ENCODE data around the gene COL4A6. TPM values are rescaled to one million over a fixed set of nuclear protein-coding genes. Genes with fewer than 3 reads are reported as not detected.

The COL4A6 gene
- total RNA-seq, 1 donor from 2014 or later: 1.2 TPM

GRCh38 chrX:108171671-108172070 is 266.6 kb downstream of the COL4A6 start:
- DNase-seq (ENCODE audit: low spot score): no peak
- intact Hi-C loops (cut with DNase I): no loop called here
- no peak for ATAC-seq

- intact Hi-C loops (cut with DNase I): no loop called here
- ATAC-seq: no peak
- DNase-seq (ENCODE audit: low spot score): no peak
Observed at GRCh38 chrX:108169768-108170167, 268.5 kb downstream of the COL4A6 start.

- DNase-seq (ENCODE audit: low spot score) (no peak), ATAC-seq (no peak)
- intact Hi-C loops (cut with DNase I): no loop called here
Observed at GRCh38 chrX:108168961-108169740, 269.1 kb downstream of the COL4A6 start.

GRCh38 chrX:108167211-108167872 is 270.9 kb downstream of the COL4A6 start:
- intact Hi-C loops (cut with DNase I): no loop called here
- DNase-seq (ENCODE audit: low spot score) (no peak), ATAC-seq (no peak)

GRCh38 chrX:108165383-108166111 is 272.7 kb downstream of the COL4A6 start:
- DNase-seq (ENCODE audit: low spot score): no peak
- intact Hi-C loops (cut with DNase I): no loop called here
- no peak for ATAC-seq

- no peak for ATAC-seq
- intact Hi-C loops (cut with DNase I): no loop called here
- no peak for DNase-seq (ENCODE audit: low spot score)
Observed at GRCh38 chrX:108163333-108164082, 274.7 kb downstream of the COL4A6 start.

- no peak for ATAC-seq
- intact Hi-C loops (cut with DNase I): no loop called here
- DNase-seq (ENCODE audit: low spot score): no peak
Observed at GRCh38 chrX:108162265-108162664, 276.0 kb downstream of the COL4A6 start.

- ATAC-seq: no peak
- intact Hi-C loops (cut with DNase I): no loop called here
- DNase-seq (ENCODE audit: low spot score): no peak
Observed at GRCh38 chrX:108160309-108160708, 277.9 kb downstream of the COL4A6 start.

GRCh38 chrX:108159028-108159670 is 279.1 kb downstream of the COL4A6 start:
- no peak for DNase-seq (ENCODE audit: low spot score)
- intact Hi-C loops (cut with DNase I): no loop called here
- no peak for ATAC-seq

GRCh38 chrX:108157628-108158027 is 280.6 kb downstream of the COL4A6 start:
- ATAC-seq (no peak), DNase-seq (ENCODE audit: low spot score) (no peak)

GRCh38 chrX:108156934-108157466 is 281.2 kb downstream of the COL4A6 start:
- intact Hi-C loops (cut with DNase I): no loop called here
- DNase-seq (ENCODE audit: low spot score) (no peak), ATAC-seq (no peak)

More at GRCh38 chrX:108157628-108158027, 280.6 kb downstream of the COL4A6 start:
- intact Hi-C loops (cut with DNase I): loop anchor here (1.0 kb wide), 1 partner anchor 42 kb away; no protein-coding TSS in a partner anchor

- ATAC-seq (no peak), DNase-seq (ENCODE audit: low spot score) (no peak)
- intact Hi-C loops (cut with DNase I): no loop called here
Observed at GRCh38 chrX:108156082-108156481, 282.1 kb downstream of the COL4A6 start.

- intact Hi-C loops (cut with DNase I): no loop called here
- ATAC-seq (no peak), DNase-seq (ENCODE audit: low spot score) (no peak)
Observed at GRCh38 chrX:108148524-108148923, 289.7 kb downstream of the COL4A6 start.

- no peak for ATAC-seq
Observed at GRCh38 chrX:108138814-108139702, 299.2 kb downstream of the COL4A6 start.

GRCh38 chrX:108134724-108135123 is 303.5 kb downstream of the COL4A6 start:
- DNase-seq (ENCODE audit: low spot score) (no peak), ATAC-seq (no peak)
- intact Hi-C loops (cut with DNase I): no loop called here

More at GRCh38 chrX:108138814-108139702, 299.2 kb downstream of the COL4A6 start:
- intact Hi-C loops (cut with DNase I): no loop called here
- no peak for DNase-seq (ENCODE audit: low spot score)

GRCh38 chrX:108132876-108133275 is 305.3 kb downstream of the COL4A6 start:
- intact Hi-C loops (cut with DNase I): no loop called here
- DNase-seq (ENCODE audit: low spot score): no peak
- ATAC-seq: no peak

GRCh38 chrX:108132034-108132433 is 306.2 kb downstream of the COL4A6 start:
- ATAC-seq (no peak), DNase-seq (ENCODE audit: low spot score) (no peak)
- intact Hi-C loops (cut with DNase I): no loop called here

Data from sciatic nerve (tissue), 2 donors.